Measurements from ENCODE around the gene TXNDC5. TPM values are rescaled to one million over a fixed set of nuclear protein-coding genes. Genes with fewer than 3 reads are reported as not detected.

Gene TXNDC5
- polyA plus RNA-seq, 2 of the 4 experiments (the other 2 are of a cell fraction), result 115 to 134 TPM

- TF ChIP-seq MAX (IDR thresholded peaks at IDR 0.05) (no peak), HMGXB4 (CRISPR knock-in tag; IDR thresholded peaks at IDR 0.05; ENCODE audit: borderline replicate concordance) (no peak), KDM1A (IDR thresholded peaks at IDR 0.05; ENCODE audit: low read depth) (no peak), CHD4 (IDR thresholded peaks at IDR 0.05; ENCODE audit: borderline replicate concordance) (no peak), HDAC2 (IDR thresholded peaks at IDR 0.05) (no peak), RAD21 (conservative IDR thresholded peaks at IDR 0.05 in 1 of 2, IDR thresholded peaks at IDR 0.05 in 1 of 2) (no peak), EHMT2 (IDR thresholded peaks at IDR 0.05; ENCODE audit: low read depth) (no peak), HOXA7 (CRISPR knock-in tag; IDR thresholded peaks at IDR 0.05) (no peak), FOXS1 (CRISPR knock-in tag; IDR thresholded peaks at IDR 0.05) (no peak), EHF (CRISPR knock-in tag; IDR thresholded peaks at IDR 0.05) (no peak), RFX5 (IDR thresholded peaks at IDR 0.05) (no peak), ZNF302 (CRISPR knock-in tag; IDR thresholded peaks at IDR 0.05) (no peak)
- Histone ChIP-seq H3K4me1 (no peaks in the 10 kb centered on the region), H3K4me2 (no peak overlapping the region), H3K9me3 (no peaks in the 10 kb centered on the region), H3K4me3 (no peak overlapping the region), H3K27ac (no peak overlapping the region)
- DNase-seq (ENCODE audit: low read depth in 1 of 2, low spot score in 1 of 2) (no peak), ATAC-seq (no peak), FAIRE-seq (no peak)
- CTCF ChIA-PET, result no interaction called here
- WGBS (ENCODE audit: missing lambda C conversion rate), result 93% methylated on average over 4 of the region's 10 CpGs
- POLR2A ChIA-PET, result no interaction called here
Observed at GRCh38 chr6:7868926-7869325, 41.7 kb downstream of the TXNDC5 start.

DNA sequence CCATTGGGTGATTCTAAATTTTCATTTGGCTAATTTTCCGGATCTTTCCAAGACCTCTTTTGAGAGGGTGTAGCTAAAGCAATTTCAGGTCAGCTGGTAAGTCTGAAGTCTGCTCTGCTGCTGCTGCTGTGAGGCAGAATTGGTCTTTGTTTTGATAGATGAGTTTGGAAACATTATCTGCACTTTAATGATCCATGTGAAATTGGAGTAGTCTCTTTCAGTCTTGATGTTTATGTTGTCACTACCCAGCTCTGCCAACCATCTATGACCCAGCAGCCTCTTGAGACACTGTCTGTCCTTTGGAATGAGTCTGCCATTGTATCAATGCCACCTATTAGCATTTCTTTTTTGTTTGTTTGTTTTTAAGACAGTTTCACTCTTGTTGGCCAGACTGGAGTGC lies 44.1 kb downstream of the TXNDC5 start:
- no peak for DNase-seq (ENCODE audit: low read depth in 1 of 2, low spot score in 1 of 2)
- CTCF ChIA-PET, result interaction anchor here (1.7 kb wide), 1 partner anchor 9 kb away, joined by 5 read pairs; no protein-coding TSS in a partner anchor
- H3K4me3 ChIP-seq, result no peak overlapping the region
- WGBS (ENCODE audit: missing lambda C conversion rate), result 100% methylated on average over 1 of the region's 1 CpG
- H3K9me3 ChIP-seq, result no peaks in the 10 kb centered on the region
- ATAC-seq, result no peak
- POLR2A ChIA-PET, result no interaction called here
- no peak for TF ChIP-seq FOXS1 (CRISPR knock-in tag; IDR thresholded peaks at IDR 0.05)
- H3K4me1 ChIP-seq, result no peaks in the 10 kb centered on the region
- no peak overlapping the region for H3K27ac ChIP-seq
- FAIRE-seq, result no peak
- no peak overlapping the region for H3K4me2 ChIP-seq

DNA sequence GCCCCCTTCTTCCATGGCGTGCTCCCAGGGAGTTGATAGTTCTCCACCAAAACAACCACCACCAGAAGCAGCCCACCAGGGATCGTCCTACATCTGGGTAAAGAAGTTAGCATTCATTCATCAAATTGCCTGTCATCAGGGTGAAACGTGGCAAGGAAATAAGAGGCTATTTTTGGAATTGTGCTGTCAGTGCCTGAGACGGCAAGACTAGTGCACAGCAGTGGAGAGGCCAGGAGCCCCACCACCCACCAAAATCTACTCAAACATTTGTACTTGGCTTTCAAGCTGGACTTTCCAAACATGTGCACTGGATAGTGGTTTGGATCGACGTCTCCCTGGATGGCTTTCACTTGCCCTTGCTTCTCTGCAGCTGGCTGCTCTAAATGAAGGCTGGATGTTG lies 44.8 kb downstream of the TXNDC5 start:
- Histone ChIP-seq H3K4me3 (no peak overlapping the region), H3K9me3 (no peaks in the 10 kb centered on the region), H3K4me1 (no peaks in the 10 kb centered on the region), H3K27ac (no peak overlapping the region), H3K4me2 (no peak overlapping the region)
- TF ChIP-seq, protein P1, sequence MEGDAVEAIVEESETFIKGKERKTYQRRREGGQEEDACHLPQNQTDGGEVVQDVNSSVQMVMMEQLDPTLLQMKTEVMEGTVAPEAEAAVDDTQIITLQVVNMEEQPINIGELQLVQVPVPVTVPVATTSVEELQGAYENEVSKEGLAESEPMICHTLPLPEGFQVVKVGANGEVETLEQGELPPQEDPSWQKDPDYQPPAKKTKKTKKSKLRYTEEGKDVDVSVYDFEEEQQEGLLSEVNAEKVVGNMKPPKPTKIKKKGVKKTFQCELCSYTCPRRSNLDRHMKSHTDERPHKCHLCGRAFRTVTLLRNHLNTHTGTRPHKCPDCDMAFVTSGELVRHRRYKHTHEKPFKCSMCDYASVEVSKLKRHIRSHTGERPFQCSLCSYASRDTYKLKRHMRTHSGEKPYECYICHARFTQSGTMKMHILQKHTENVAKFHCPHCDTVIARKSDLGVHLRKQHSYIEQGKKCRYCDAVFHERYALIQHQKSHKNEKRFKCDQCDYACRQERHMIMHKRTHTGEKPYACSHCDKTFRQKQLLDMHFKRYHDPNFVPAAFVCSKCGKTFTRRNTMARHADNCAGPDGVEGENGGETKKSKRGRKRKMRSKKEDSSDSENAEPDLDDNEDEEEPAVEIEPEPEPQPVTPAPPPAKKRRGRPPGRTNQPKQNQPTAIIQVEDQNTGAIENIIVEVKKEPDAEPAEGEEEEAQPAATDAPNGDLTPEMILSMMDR (IDR thresholded peaks at IDR 0.05), result no peak
- TF ChIP-seq HMGXB4 (CRISPR knock-in tag; IDR thresholded peaks at IDR 0.05; ENCODE audit: borderline replicate concordance) (no peak), RNF2 (IDR thresholded peaks at IDR 0.05; ENCODE audit: borderline replicate concordance, low read depth) (no peak), KDM5A (IDR thresholded peaks at IDR 0.05) (no peak), ELK1 (IDR thresholded peaks at IDR 0.05; ENCODE audit: low read depth, low read length) (no peak), HES2 (IDR thresholded peaks at IDR 0.05) (no peak), MAX (IDR thresholded peaks at IDR 0.05) (no peak), RAD21 (conservative IDR thresholded peaks at IDR 0.05 in 1 of 2, IDR thresholded peaks at IDR 0.05 in 1 of 2) (no peak), ZFP36 (IDR thresholded peaks at IDR 0.05; ENCODE audit: borderline replicate concordance, partially characterized antibody) (no peak), EHF (CRISPR knock-in tag; IDR thresholded peaks at IDR 0.05) (no peak), CBX2 (IDR thresholded peaks at IDR 0.05; ENCODE audit: borderline replicate concordance, low read depth) (no peak), GATA3 (IDR thresholded peaks at IDR 0.05; ENCODE audit: borderline replicate concordance) (no peak)
- TF ChIP-seq, protein P2, sequence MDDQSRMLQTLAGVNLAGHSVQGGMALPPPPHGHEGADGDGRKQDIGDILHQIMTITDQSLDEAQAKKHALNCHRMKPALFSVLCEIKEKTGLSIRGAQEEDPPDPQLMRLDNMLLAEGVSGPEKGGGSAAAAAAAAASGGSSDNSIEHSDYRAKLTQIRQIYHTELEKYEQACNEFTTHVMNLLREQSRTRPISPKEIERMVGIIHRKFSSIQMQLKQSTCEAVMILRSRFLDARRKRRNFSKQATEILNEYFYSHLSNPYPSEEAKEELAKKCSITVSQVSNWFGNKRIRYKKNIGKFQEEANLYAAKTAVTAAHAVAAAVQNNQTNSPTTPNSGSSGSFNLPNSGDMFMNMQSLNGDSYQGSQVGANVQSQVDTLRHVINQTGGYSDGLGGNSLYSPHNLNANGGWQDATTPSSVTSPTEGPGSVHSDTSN (IDR thresholded peaks at IDR 0.05), result no peak
- TF ChIP-seq, protein P3, sequence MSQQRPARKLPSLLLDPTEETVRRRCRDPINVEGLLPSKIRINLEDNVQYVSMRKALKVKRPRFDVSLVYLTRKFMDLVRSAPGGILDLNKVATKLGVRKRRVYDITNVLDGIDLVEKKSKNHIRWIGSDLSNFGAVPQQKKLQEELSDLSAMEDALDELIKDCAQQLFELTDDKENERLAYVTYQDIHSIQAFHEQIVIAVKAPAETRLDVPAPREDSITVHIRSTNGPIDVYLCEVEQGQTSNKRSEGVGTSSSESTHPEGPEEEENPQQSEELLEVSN (IDR thresholded peaks at IDR 0.05; ENCODE audit: borderline replicate concordance, low read depth), result no peak
- CTCF ChIA-PET, result interaction anchor here (1.7 kb wide), 1 partner anchor 10 kb away, joined by 5 read pairs; no protein-coding TSS in a partner anchor
- 81% methylated on average over 6 of the region's 6 CpGs for WGBS (ENCODE audit: missing lambda C conversion rate)
- POLR2A ChIA-PET, result no interaction called here
- DNase-seq (ENCODE audit: low read depth in 1 of 2, low spot score in 1 of 2) (no peak), ATAC-seq (no peak), FAIRE-seq (no peak)

All from A549 (cell line).